Naive thymus-derived CD4-positive, alpha-beta T cell (primary cell): ENCODE measurements around the gene STX16. TPM values are rescaled to one million over a fixed set of nuclear protein-coding genes. Genes with fewer than 3 reads are reported as not detected.

ENCODE experiments used
- ATAC-seq: fragments of 150-1000 bp; cut with Tn5 transposase; 2 replicates; pipeline ENCODE4 v1.10.0; 2021; ENCODE audit warnings: mild to moderate bottlenecking, moderate library complexity
- CTCF ChIA-PET: fragments of 350-600 bp; sonication (Branson Sonifier 250); formaldehyde crosslinking; loops from one replicate; lab custom pipeline; 2021; ENCODE audit warnings: antibody characterized with exemption; lab: Charles Lee
- POLR2A ChIA-PET: fragments of 350-600 bp; sonication (Branson Sonifier 250); formaldehyde crosslinking; loops from one replicate; lab custom pipeline; 2021; ENCODE audit warnings: antibody characterized with exemption, inconsistent platforms; lab: Charles Lee
- DNase-seq, 9 donors: peaks; one replicate each; pipeline versions ENCODE4 v3.0.0 to v3.0.0-alpha.2; 2020 to 2022; ENCODE audit warnings: mixed read lengths in 1 of 9
- H3K27ac ChIP-seq: one replicate; pipeline ENCODE4 v1.7.0; 2013; ENCODE audit warnings: mild to moderate bottlenecking, low read depth, low read length, moderate library complexity
- H3K27me3 ChIP-seq, 2 donors: one replicate each; pipeline ENCODE4 v1.7.0; 2013; ENCODE audit warnings: low read length in 2 of 2, mild to moderate bottlenecking in 2 of 2, moderate library complexity in 2 of 2; ENCODE audit not compliant: control insufficient read depth in 2 of 2, insufficient read depth in 2 of 2
- H3K36me3 ChIP-seq, 3 experiments: 1 replicate in 2 of 3; 2 replicates in 1 of 3; pipeline ENCODE4 v1.7.0; 2013; ENCODE audit warnings: low read length in 3 of 3, mild to moderate bottlenecking in 3 of 3, moderate library complexity in 1 of 3; ENCODE audit not compliant: insufficient read depth in 3 of 3, control insufficient read depth in 2 of 3
- H3K4me1 ChIP-seq, 2 donors: one replicate each; pipeline ENCODE4 v1.7.0; 2013; ENCODE audit warnings: low read length in 2 of 2, mild to moderate bottlenecking in 2 of 2, moderate library complexity in 1 of 2; ENCODE audit not compliant: control insufficient read depth in 2 of 2, insufficient read depth in 2 of 2
- H3K4me3 ChIP-seq: 2 replicates; pipeline ENCODE4 v1.7.0; 2013; ENCODE audit warnings: mild to moderate bottlenecking, low read length
- H3K9me3 ChIP-seq, 3 experiments: 1 replicate in 2 of 3; 2 replicates in 1 of 3; pipeline ENCODE4 v1.7.0; 2013; ENCODE audit warnings: low read length in 3 of 3; ENCODE audit not compliant: control insufficient read depth in 2 of 3
- H3K27ac Mint-ChIP-seq, 9 donors: one replicate each; pipeline ENCODE4 v1.8.0; 2020 to 2022; ENCODE audit warnings: mixed read lengths in 9 of 9, mild to moderate bottlenecking in 8 of 9, moderate library complexity in 5 of 9, inconsistent platforms in 2 of 9
- H3K27me3 Mint-ChIP-seq, 5 donors: one replicate each; pipeline ENCODE4 v1.8.0; 2021 to 2022; ENCODE audit warnings: mixed read lengths in 5 of 5, mild to moderate bottlenecking in 1 of 5
- H3K36me3 Mint-ChIP-seq, 5 donors: one replicate each; pipeline ENCODE4 v1.8.0; 2020 to 2022; ENCODE audit warnings: mixed read lengths in 5 of 5, mild to moderate bottlenecking in 3 of 5, inconsistent platforms in 1 of 5
- H3K4me1 Mint-ChIP-seq, 7 donors: one replicate each; pipeline ENCODE4 v1.8.0; 2020 to 2022; ENCODE audit warnings: mixed read lengths in 7 of 7, mild to moderate bottlenecking in 3 of 7, inconsistent platforms in 1 of 7
- H3K4me3 Mint-ChIP-seq, 10 donors: one replicate each; pipeline ENCODE4 v1.8.0; 2020 to 2022; ENCODE audit warnings: mild to moderate bottlenecking in 10 of 10, mixed read lengths in 10 of 10, moderate library complexity in 6 of 10, inconsistent platforms in 2 of 10
- H3K9me3 Mint-ChIP-seq, 11 donors: one replicate each; pipeline ENCODE4 v1.8.0; 2020 to 2022; ENCODE audit warnings: mixed read lengths in 11 of 11, mild to moderate bottlenecking in 4 of 11, inconsistent platforms in 1 of 11, moderate library complexity in 1 of 11
- intact Hi-C, 2 donors: fragments of 100-400 bp; cut with micrococcal nuclease; formaldehyde crosslinking; loops; one replicate each; pipeline ENCODE4 v1.15.1; 2023
- polyA plus RNA-seq, 2 donors: library from polyadenylated mRNA; unstranded; fragments of 300-500 nt; fragmentation: Illumina TruSeq; gene quantifications; one replicate each; pipeline ENCODE4 v1.2.3, GENCODE V29; 2021
- total RNA-seq, 6 experiments: library from RNA in 5 of 6; stranded (reverse) in 5 of 6; gene quantifications; 1 replicate in 5 of 6; 2 replicates in 1 of 6; pipeline ENCODE4 v1.2.3 and lab custom pipeline; 2021 to 2026

The STX16 gene
- total and polyA plus RNA-seq, 7 experiments from 2014 or later = 32.0 to 225 (median 185) TPM

GRCh38 chr20:58660855-58661597 lies 9.9 kb downstream of the STX16 start:
- intact Hi-C loops = loop anchor here (1.0 to 5.0 kb wide), 3 partner anchors 9 to 949 kb away; partner anchors contain the start of genes NPEPL1 (in 1 of the 2) and PMEPA1 (in 1 of the 2)
- POLR2A ChIA-PET = interaction anchor here (0.7 to 6.8 kb wide), 7 partner anchors 9 to 1037 kb away, joined by 3 to 99 read pairs (median 3); partner anchors contain the start of genes NPEPL1 and STX16
- DNase-seq (peak; percentile 30 to 83 (median 80)), ATAC-seq (peak; percentile 94)
- Mint-ChIP-seq H3K9me3 (peaks cover 0 to 1% (median 0%) of the 10 kb centered on the region in 11 donors), H3K36me3 (peaks cover 0 to 45% (median 5%) of the 10 kb centered on the region in 5 donors), H3K4me1 (peaks cover 63 to 94% (median 84%) of the 10 kb centered on the region in 7 donors), H3K27ac (peak overlapping the region; percentile 97 to 100 (median 99)), H3K4me3 (peak overlapping the region; percentile 76 to 95 (median 89)), H3K27me3 (no peaks in the 10 kb centered on the region)
- Histone ChIP-seq H3K9me3 (no peaks in the 10 kb centered on the region), H3K4me1 (peaks cover 52 to 56% of the 10 kb centered on the region in 2 donors), H3K4me3 (peak overlapping the region; percentile 15), H3K36me3 (no peaks in the 10 kb centered on the region), H3K27ac (peak overlapping the region; percentile 93), H3K27me3 (no peaks in the 10 kb centered on the region)
- CTCF ChIA-PET = interaction anchor here (0.5 to 3.4 kb wide), 3 partner anchors 9 to 562 kb away, joined by 3 to 27 read pairs (median 10); partner anchors contain the start of gene STX16

GRCh38 chr20:58661598-58662473 lies 10.8 kb downstream of the STX16 start:
- CTCF ChIA-PET = interaction anchor here (3.4 kb wide), 1 partner anchor 10 kb away, joined by 27 read pairs; the partner anchor contains the start of gene STX16
- H3K27ac ChIP-seq = peak overlapping the region; percentile 93
- POLR2A ChIA-PET = interaction anchor here (0.6 to 6.8 kb wide), 6 partner anchors 9 to 44 kb away, joined by 3 to 99 read pairs (median 3); partner anchors contain the start of genes NPEPL1 and STX16
- H3K4me3 ChIP-seq = peak overlapping the region; percentile 15
- ATAC-seq (peak; percentile 28), DNase-seq (peak in 5 of 9 donors; percentile 17 to 36 (median 30))
- Mint-ChIP-seq H3K27me3 (no peaks in the 10 kb centered on the region), H3K4me3 (peak overlapping the region; percentile 76 to 95 (median 89)), H3K9me3 (peaks cover 0 to 1% (median 0%) of the 10 kb centered on the region in 11 donors), H3K36me3 (peaks cover 0 to 40% (median 6%) of the 10 kb centered on the region in 5 donors), H3K4me1 (peaks cover 55 to 94% (median 82%) of the 10 kb centered on the region in 7 donors), H3K27ac (peak overlapping the region; percentile 97 to 100 (median 99))
- no peaks in the 10 kb centered on the region for H3K27me3 ChIP-seq
- H3K36me3 ChIP-seq = no peaks in the 10 kb centered on the region
- H3K4me1 ChIP-seq = peaks cover 44 to 48% of the 10 kb centered on the region in 2 donors
- intact Hi-C loops = loop anchor here (1.0 to 5.0 kb wide), 3 partner anchors 10 to 950 kb away; partner anchors contain the start of genes NPEPL1 (in 1 of the 2) and PMEPA1 (in 1 of the 2)
- no peaks in the 10 kb centered on the region for H3K9me3 ChIP-seq

- ChIA-PET CTCF (interaction anchor here (1.3 to 2.5 kb wide), 3 partner anchors 13 to 543 kb away, joined by 3 to 9 read pairs (median 4); partner anchors contain the start of gene STX16), POLR2A (interaction anchor here (0.7 to 6.8 kb wide), 6 partner anchors 8 to 387 kb away, joined by 3 to 99 read pairs (median 3); partner anchors contain the start of gene STX16)
- DNase-seq (no peak), ATAC-seq (no peak)
- peak overlapping the region; percentile 48 for H3K27ac ChIP-seq
- Mint-ChIP-seq H3K27me3 (no peaks in the 10 kb centered on the region), H3K36me3 (peaks cover 4 to 41% (median 11%) of the 10 kb centered on the region in 5 donors), H3K4me1 (peaks cover 37 to 80% (median 61%) of the 10 kb centered on the region in 7 donors), H3K9me3 (peaks cover 0 to 1% (median 0%) of the 10 kb centered on the region in 11 donors), H3K4me3 (no peak overlapping the region), H3K27ac (peak overlapping the region in 7 of 9 donors; percentile 21 to 99 (median 62))
- peaks cover 25 to 28% of the 10 kb centered on the region in 2 donors for H3K4me1 ChIP-seq
- H3K9me3 ChIP-seq = no peaks in the 10 kb centered on the region
- intact Hi-C loops = loop anchor here in 1 of 2 donors (5.0 kb wide), 1 partner anchor 952 kb away; the partner anchor contains the start of gene PMEPA1
- no peaks in the 10 kb centered on the region for H3K27me3 ChIP-seq
- no peak overlapping the region for H3K4me3 ChIP-seq
- peaks cover 0 to 13% (median 6%) of the 10 kb centered on the region in 3 experiments for H3K36me3 ChIP-seq
Measured at GRCh38 chr20:58664331-58664730, 13.2 kb downstream of the STX16 start.

GRCh38 chr20:58664883-58665282 lies 13.8 kb downstream of the STX16 start:
- Mint-ChIP-seq H3K27me3 (no peaks in the 10 kb centered on the region), H3K9me3 (peaks cover 0 to 1% (median 0%) of the 10 kb centered on the region in 11 donors), H3K4me1 (peaks cover 32 to 75% (median 58%) of the 10 kb centered on the region in 7 donors), H3K27ac (peak overlapping the region; percentile 19 to 99 (median 71)), H3K36me3 (peaks cover 4 to 39% (median 11%) of the 10 kb centered on the region in 5 donors), H3K4me3 (peak overlapping the region in 1 of 10 donors; percentile 37)
- Histone ChIP-seq H3K27ac (peak overlapping the region; percentile 48), H3K4me3 (no peak overlapping the region), H3K36me3 (peaks cover 0 to 18% (median 11%) of the 10 kb centered on the region in 3 experiments), H3K9me3 (no peaks in the 10 kb centered on the region), H3K27me3 (no peaks in the 10 kb centered on the region), H3K4me1 (peaks cover 23 to 24% of the 10 kb centered on the region in 2 donors)
- ChIA-PET CTCF (interaction anchor here (1.3 to 2.5 kb wide), 3 partner anchors 14 to 542 kb away, joined by 3 to 9 read pairs (median 4); partner anchors contain the start of gene STX16), POLR2A (interaction anchor here (0.7 to 6.8 kb wide), 6 partner anchors 9 to 387 kb away, joined by 3 to 99 read pairs (median 3); partner anchors contain the start of gene STX16)
- ATAC-seq = no peak
- intact Hi-C loops = loop anchor here in 1 of 2 donors (5.0 kb wide), 1 partner anchor 953 kb away; the partner anchor contains the start of gene PMEPA1
- no peak for DNase-seq

GRCh38 chr20:58665606-58666005 lies 14.5 kb downstream of the STX16 start:
- CTCF ChIA-PET = no interaction called here

More at GRCh38 chr20:58665606-58666005, 14.5 kb downstream of the STX16 start:
- Mint-ChIP-seq H3K36me3 (peaks cover 9 to 41% (median 16%) of the 10 kb centered on the region in 5 donors), H3K27ac (peak overlapping the region in 6 of 9 donors; percentile 26 to 99 (median 78)), H3K4me1 (peaks cover 26 to 67% (median 55%) of the 10 kb centered on the region in 7 donors), H3K9me3 (peaks cover 0 to 1% (median 0%) of the 10 kb centered on the region in 11 donors), H3K4me3 (no peak overlapping the region), H3K27me3 (no peaks in the 10 kb centered on the region)
- ATAC-seq (no peak), DNase-seq (no peak)
- intact Hi-C loops = no loop called here
- H3K27me3 ChIP-seq = no peaks in the 10 kb centered on the region
- no peaks in the 10 kb centered on the region for H3K9me3 ChIP-seq
- no peak overlapping the region for H3K27ac ChIP-seq
- peaks cover 16 to 17% of the 10 kb centered on the region in 2 donors for H3K4me1 ChIP-seq
- POLR2A ChIA-PET = interaction anchor here (1.9 kb wide), 1 partner anchor 14 kb away, joined by 7 read pairs; the partner anchor contains the start of gene STX16
- no peak overlapping the region for H3K4me3 ChIP-seq
- H3K36me3 ChIP-seq = peaks cover 0 to 26% (median 11%) of the 10 kb centered on the region in 3 experiments
